HG03095 (cell line): Measurements from ENCODE around the gene PILRB.
"Not testable (repeated sequence)": the region's sequence is repeated elsewhere in the genome, so short reads cannot be mapped to it uniquely, and the experiment has no call there.

Source experiments
- ATAC-seq: cut with Tn5 transposase; IDR thresholded peaks from one replicate; pipeline ENCODE4 v1.9.1; 2021; ENCODE audit warnings: moderate library complexity; ENCODE audit not compliant: unreplicated experiment

PILRB gene

DNA sequence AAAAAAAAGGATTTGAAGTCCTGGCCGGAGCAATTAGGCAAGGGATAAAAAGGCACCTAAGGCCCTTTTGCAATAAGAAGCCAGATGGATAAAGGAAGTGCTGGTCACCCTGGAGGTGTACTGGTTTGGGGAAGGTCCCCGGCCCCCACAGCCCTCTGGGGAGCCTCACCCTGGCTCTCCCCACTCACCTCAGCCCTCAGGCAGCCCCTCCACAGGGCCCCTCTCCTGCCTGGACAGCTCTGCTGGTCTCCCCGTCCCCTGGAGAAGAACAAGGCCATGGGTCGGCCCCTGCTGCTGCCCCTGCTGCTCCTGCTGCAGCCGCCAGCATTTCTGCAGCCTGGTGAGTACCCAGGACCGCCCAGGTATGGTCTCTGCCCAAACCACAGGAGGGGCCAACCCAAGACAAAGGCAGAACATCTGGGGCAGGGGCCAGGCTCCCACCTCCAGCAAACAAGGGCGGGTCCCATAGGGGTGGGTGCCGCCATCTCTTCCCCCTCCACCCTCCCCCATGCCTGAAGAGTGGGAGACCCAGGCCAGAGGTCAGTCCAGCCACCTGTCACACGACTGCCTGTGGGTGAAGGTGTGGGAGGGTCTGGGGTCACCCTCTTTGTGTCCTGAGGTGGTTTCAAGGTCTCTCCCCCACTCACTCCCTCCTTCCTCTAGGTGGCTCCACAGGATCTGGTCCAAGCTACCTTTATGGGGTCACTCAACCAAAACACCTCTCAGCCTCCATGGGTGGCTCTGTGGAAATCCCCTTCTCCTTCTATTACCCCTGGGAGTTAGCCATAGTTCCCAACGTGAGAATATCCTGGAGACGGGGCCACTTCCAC lies at the start of gene PILRB:
Gene PILRB (plus strand): TSS at position 91 of the 830 bp plus-strand sequence. CDS start 186 bp downstream, at position 277.
- ATAC-seq = no peak

DNA sequence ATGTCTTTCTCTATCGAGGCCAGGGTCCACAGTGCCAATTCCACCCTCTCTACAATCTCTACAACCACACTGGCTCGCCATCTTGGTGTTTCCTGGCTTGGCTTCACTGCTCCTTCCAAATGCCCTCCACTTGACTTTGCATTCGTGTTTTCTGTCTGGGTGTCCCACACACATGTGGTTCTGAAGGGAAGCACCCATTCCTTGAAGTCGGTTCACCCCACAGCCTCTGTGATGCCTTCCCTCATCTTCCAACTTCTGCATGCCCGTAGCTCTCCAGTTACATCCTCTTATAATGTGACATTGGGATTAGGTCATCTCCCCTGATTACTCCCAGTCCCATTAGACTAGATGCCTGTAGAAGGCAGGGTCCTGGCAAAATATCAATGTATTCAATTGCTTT lies 39.6 kb upstream of the PILRB start:
- ATAC-seq = not testable (repeated sequence)

- ATAC-seq = not testable (repeated sequence)
These were observed 36.3 kb upstream of the PILRB start for GRCh38 chr7:100321648-100322047.

- not testable (repeated sequence) for ATAC-seq
These were observed 33.7 kb upstream of the PILRB start for GRCh38 chr7:100324194-100324593.

GRCh38 chr7:100325671-100326070 lies 32.2 kb upstream of the PILRB start:
- ATAC-seq = not testable (repeated sequence)

DNA sequence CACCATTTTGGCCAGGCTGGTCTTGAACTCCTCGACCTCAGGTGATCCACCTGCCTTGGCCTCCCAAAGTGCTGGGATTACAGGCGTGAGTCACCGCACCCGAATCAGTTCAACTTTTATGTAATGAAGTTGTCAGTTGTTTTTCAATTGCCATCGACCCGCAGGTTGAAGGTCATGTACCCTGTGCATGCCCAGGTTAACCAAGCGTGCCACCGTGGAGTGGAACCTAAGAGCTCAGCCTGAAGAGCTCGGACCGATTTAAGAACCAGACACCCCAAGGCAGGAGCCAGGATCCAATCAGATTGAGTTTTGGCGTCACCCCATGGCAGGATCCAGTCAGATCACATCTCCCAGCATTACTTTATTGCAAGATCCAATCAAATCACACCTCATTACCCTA lies 31.0 kb upstream of the PILRB start:
- not testable (repeated sequence) for ATAC-seq

- ATAC-seq = peak; percentile 91
These were observed 22.1 kb upstream of the PILRB start for GRCh38 chr7:100335566-100336466.

GRCh38 chr7:100338083-100338696 lies 19.7 kb upstream of the PILRB start:
- not testable (repeated sequence) for ATAC-seq

- ATAC-seq = not testable (repeated sequence)
These were observed 16.6 kb upstream of the PILRB start for GRCh38 chr7:100341286-100341685.

- no peak for ATAC-seq
These were observed 15.2 kb upstream of the PILRB start for GRCh38 chr7:100342765-100343164.

- not testable (repeated sequence) for ATAC-seq
These were observed 13.8 kb upstream of the PILRB start for GRCh38 chr7:100344124-100344559.

GRCh38 chr7:100344560-100345287 lies 13.2 kb upstream of the PILRB start:
- peak; percentile 72 for ATAC-seq

GRCh38 chr7:100345288-100345672 lies 12.6 kb upstream of the PILRB start:
- peak; percentile 23 for ATAC-seq

GRCh38 chr7:100346921-100347320 lies 11.0 kb upstream of the PILRB start:
- ATAC-seq = no peak

- no peak for ATAC-seq
These were observed 9.1 kb upstream of the PILRB start for GRCh38 chr7:100348805-100349204.

DNA sequence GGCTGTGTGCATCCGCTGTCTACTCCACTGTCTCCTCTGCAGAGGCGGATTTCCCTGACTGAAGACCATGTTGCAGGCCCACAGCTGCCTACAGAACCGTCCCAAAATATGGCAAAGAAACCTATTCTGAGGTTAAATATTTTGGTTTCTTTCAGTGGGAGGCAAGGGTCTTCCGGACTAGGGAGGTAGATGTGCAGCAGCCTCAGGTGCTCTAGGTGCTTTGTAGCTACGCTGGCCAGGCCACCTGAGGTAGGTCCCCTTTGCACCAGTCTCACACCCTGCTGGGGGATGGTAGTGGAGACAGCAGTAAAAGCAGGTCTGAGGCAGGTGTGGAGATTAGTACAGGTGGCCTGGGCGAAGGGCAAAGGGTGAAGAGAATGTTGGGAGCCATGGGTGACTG lies 8.2 kb upstream of the PILRB start:
- ATAC-seq = no peak

GRCh38 chr7:100351657-100352058 lies 6.3 kb upstream of the PILRB start:
- ATAC-seq = no peak

DNA sequence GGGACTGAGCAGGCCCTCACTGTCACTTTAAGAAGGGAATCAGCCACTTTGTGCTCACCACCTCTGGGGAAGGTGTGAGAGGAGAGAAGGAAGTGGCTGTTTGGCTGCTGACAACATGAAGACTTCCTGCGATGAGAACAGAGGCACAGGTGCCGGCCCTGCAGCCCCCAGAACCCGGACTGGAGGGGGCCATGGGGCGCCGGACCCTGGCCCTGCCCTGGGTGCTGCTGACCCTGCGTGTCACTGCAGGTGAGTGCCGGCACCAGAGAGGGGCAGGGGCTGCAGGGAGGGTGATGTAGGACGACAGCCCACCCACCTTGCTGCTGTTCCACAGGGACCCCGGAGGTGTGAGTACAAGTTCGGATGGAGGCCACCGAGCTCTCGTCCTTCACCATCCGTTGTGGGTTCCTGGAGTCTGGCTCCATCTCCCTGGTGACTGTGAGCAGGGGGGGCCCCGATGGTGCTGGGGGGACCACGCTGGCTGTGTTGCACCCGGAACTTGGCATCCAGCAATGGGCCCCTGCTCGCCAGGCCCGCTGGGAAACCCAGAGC lies 5.6 kb upstream of the PILRB start:
- ATAC-seq = not testable (repeated sequence)

DNA sequence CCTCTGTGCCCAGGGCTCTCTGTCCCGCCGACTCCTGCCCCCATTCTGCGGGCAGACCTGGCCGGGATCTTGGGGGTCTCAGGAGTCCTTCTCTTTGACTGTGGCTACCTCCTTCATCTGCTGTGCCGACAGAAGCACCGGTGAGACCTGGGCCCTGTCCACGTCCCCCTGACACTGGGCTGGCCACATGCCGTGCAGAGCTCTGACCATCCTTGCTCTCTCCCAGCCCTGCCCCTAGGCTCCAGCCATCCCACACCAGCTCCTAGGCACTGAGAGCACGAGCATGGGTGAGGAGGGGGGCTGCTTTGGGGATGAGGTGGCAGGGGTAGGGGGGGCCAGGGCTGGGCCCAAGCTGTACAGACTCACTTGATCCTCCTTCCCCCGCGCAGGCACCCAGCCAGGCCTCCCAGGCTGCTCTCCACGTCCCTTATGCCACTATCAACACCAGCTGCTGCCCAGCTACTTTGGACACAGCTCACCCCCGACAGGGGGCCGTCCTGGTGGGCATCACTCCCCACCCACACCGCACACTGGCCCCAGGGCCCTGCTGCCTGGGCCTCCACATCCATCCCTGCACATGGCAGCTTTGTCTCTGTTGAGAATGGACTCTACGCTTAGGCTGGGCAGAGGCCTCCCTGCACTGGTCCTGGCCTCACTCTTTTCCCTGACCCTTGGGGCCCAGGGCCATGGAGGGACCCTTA lies 4.8 kb upstream of the PILRB start:
- ATAC-seq = no peak
